WTC11 (cell line): ENCODE data around the gene ALDH8A1. TPM values are rescaled to one million over a fixed set of nuclear protein-coding genes. Genes with fewer than 3 reads are reported as not detected.

Experiments used
- ATAC-seq: fragments of 200-7000 bp; cut with Tn5 transposase; 2 replicates; pipeline ENCODE4 v1.10.0; 2021; ENCODE audit warnings: mild to moderate bottlenecking, moderate library complexity
- CTCF ChIA-PET: fragments of 300-600 bp; sonication (Branson Sonifier 250); formaldehyde crosslinking; loops from one replicate; lab custom pipeline; 2021; ENCODE audit warnings: antibody characterized with exemption; lab: Charles Lee
- POLR2A ChIA-PET: fragments of 350-600 bp; sonication (Branson Sonifier 250); formaldehyde crosslinking; loops from one replicate; lab custom pipeline; 2021; ENCODE audit warnings: antibody characterized with exemption; lab: Charles Lee
- DNase-seq: peaks from one replicate; pipeline ENCODE4 v3.0.0; 2021; ENCODE audit warnings: low spot score
- H3K27ac Mint-ChIP-seq: 2 replicates; pipeline ENCODE4 v1.8.0; 2021; ENCODE audit warnings: mixed read lengths
- H3K27me3 Mint-ChIP-seq: 2 replicates; pipeline ENCODE4 v1.8.0; 2021; ENCODE audit warnings: low read depth, mild to moderate bottlenecking, moderate library complexity, mixed read lengths
- H3K36me3 Mint-ChIP-seq: 2 replicates; pipeline ENCODE4 v1.8.0; 2021; ENCODE audit warnings: mixed read lengths
- H3K4me1 Mint-ChIP-seq: 2 replicates; pipeline ENCODE4 v1.8.0; 2022; ENCODE audit warnings: mixed read lengths
- H3K4me3 Mint-ChIP-seq: 2 replicates; pipeline ENCODE4 v1.8.0; 2021; ENCODE audit warnings: mild to moderate bottlenecking, moderate library complexity, mixed read lengths
- H3K9me3 Mint-ChIP-seq: 2 replicates; pipeline ENCODE4 v1.8.0; 2021; ENCODE audit warnings: mixed read lengths
- ETV6 ChIP-seq: sonication (generic); formaldehyde crosslinking; IDR thresholded peaks from 2 replicates; pipeline ENCODE4 v1.8.1; 2022; ENCODE audit warnings: mild to moderate bottlenecking, missing genetic modification reagents
- FOXP1 ChIP-seq: sonication (generic); formaldehyde crosslinking; IDR thresholded peaks from 2 replicates; pipeline ENCODE4 v1.8.0; 2022; ENCODE audit warnings: missing genetic modification reagents, mild to moderate bottlenecking, moderate library complexity, borderline replicate concordance
- GRHL2 ChIP-seq: fragments of 250-450 bp; sonication (Bioruptor Pico); IDR thresholded peaks from 2 replicates; pipeline ENCODE4 v1.8.0; 2022; ENCODE audit warnings: mild to moderate bottlenecking, moderate library complexity; ENCODE audit not compliant: insufficient replicate concordance, severe bottlenecking
- JUN ChIP-seq: sonication (generic); formaldehyde crosslinking; IDR thresholded peaks from 2 replicates; pipeline ENCODE4 v1.8.0; 2023; ENCODE audit warnings: mild to moderate bottlenecking, missing genetic modification reagents
- KAT7 ChIP-seq: sonication (generic); formaldehyde crosslinking; IDR thresholded peaks from 2 replicates; pipeline ENCODE4 v1.8.1; 2023; ENCODE audit warnings: missing genetic modification reagents, mild to moderate bottlenecking, borderline replicate concordance
- OVOL2 ChIP-seq: fragments of 250-450 bp; sonication (Bioruptor Pico); IDR thresholded peaks from 2 replicates; pipeline ENCODE4 v1.9.0; 2021; ENCODE audit warnings: mild to moderate bottlenecking, borderline replicate concordance
- SMAD4 ChIP-seq: sonication (generic); formaldehyde crosslinking; IDR thresholded peaks from 2 replicates; pipeline ENCODE4 v1.8.0; 2022; ENCODE audit warnings: mild to moderate bottlenecking, missing genetic modification reagents
- ZBTB21 ChIP-seq: sonication (generic); formaldehyde crosslinking; IDR thresholded peaks from 2 replicates; pipeline ENCODE4 v1.8.1; 2023; ENCODE audit warnings: mild to moderate bottlenecking, missing genetic modification reagents, borderline replicate concordance
- ZNF263 ChIP-seq: sonication (generic); formaldehyde crosslinking; IDR thresholded peaks from 2 replicates; pipeline ENCODE4 v1.8.1; 2022; ENCODE audit warnings: low read depth, mild to moderate bottlenecking, moderate library complexity, missing genetic modification reagents
- ZNF396 ChIP-seq: fragments of 250-450 bp; sonication (Bioruptor Pico); IDR thresholded peaks from 2 replicates; pipeline ENCODE4 v1.8.0; 2021; ENCODE audit warnings: mild to moderate bottlenecking, moderate library complexity, borderline replicate concordance
- ZNF671 ChIP-seq: fragments of 250-450 bp; sonication (Bioruptor Pico); IDR thresholded peaks from 2 replicates; pipeline ENCODE4 v1.8.0; 2021; ENCODE audit warnings: mild to moderate bottlenecking
- total RNA-seq: library from RNA; stranded (reverse); gene quantifications from 3 replicates; pipeline ENCODE4 v1.2.3, GENCODE V29; 2021
- TF ChIP-seq, protein P1 (sequence below): fragments of 250-450 bp; sonication (Bioruptor Pico); IDR thresholded peaks from 2 replicates; pipeline ENCODE4 v1.9.0; 2021; ENCODE audit warnings: mild to moderate bottlenecking
- TF ChIP-seq, protein P2 (sequence below): sonication (generic); formaldehyde crosslinking; IDR thresholded peaks from 2 replicates; pipeline ENCODE4 v1.8.0; 2022; ENCODE audit warnings: missing genetic modification reagents
- TF ChIP-seq, protein P3 (sequence below): sonication (generic); formaldehyde crosslinking; IDR thresholded peaks from 2 replicates; pipeline ENCODE4 v1.8.0; 2023; ENCODE audit warnings: mild to moderate bottlenecking, missing genetic modification reagents
- TF ChIP-seq, protein P4 (sequence below): sonication (generic); formaldehyde crosslinking; conservative IDR thresholded peaks from 2 replicates; pipeline ENCODE4 v1.8.1; 2022; ENCODE audit warnings: mild to moderate bottlenecking, missing genetic modification reagents
- TF ChIP-seq, protein P5 (sequence below): fragments of 250-450 bp; sonication (Bioruptor Pico); IDR thresholded peaks from 2 replicates; pipeline ENCODE4 v1.9.0; 2021; ENCODE audit warnings: moderate library complexity, mild to moderate bottlenecking, inconsistent platforms, borderline replicate concordance

ALDH8A1 gene
- total RNA-seq, 1 experiment from 2014 or later = 0.17 TPM

DNA sequence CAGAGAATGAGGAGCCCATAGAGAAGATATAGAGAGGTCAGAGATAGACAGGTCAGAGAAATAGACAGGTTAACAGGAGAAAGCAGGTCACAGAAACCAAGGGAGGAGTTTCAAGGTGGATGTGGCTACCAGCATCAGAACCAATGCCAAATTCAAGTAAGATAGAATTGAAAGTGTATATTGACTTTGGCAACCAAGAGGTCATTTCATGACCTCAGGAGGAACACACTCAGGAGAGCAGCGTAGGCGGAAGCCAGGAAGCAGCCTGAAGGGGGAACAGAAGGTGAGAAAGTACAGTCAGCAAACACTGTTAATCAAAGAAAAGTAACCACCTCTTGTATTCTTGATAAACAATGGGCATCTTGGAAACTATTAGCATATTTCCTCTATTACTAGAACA is 33.9 kb upstream of the ALDH8A1 start (continued):
- no peak for TF ChIP-seq OVOL2 (CRISPR knock-in tag)
- TF ChIP-seq, protein P1, sequence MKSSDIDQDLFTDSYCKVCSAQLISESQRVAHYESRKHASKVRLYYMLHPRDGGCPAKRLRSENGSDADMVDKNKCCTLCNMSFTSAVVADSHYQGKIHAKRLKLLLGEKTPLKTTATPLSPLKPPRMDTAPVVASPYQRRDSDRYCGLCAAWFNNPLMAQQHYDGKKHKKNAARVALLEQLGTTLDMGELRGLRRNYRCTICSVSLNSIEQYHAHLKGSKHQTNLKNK (CRISPR knock-in tag) = no peak
- no peak for TF ChIP-seq KAT7 (CRISPR knock-in tag)
- TF ChIP-seq ZNF671 (CRISPR knock-in tag) = no peak
- TF ChIP-seq ETV6 (CRISPR knock-in tag) = no peak
- TF ChIP-seq, protein P2, sequence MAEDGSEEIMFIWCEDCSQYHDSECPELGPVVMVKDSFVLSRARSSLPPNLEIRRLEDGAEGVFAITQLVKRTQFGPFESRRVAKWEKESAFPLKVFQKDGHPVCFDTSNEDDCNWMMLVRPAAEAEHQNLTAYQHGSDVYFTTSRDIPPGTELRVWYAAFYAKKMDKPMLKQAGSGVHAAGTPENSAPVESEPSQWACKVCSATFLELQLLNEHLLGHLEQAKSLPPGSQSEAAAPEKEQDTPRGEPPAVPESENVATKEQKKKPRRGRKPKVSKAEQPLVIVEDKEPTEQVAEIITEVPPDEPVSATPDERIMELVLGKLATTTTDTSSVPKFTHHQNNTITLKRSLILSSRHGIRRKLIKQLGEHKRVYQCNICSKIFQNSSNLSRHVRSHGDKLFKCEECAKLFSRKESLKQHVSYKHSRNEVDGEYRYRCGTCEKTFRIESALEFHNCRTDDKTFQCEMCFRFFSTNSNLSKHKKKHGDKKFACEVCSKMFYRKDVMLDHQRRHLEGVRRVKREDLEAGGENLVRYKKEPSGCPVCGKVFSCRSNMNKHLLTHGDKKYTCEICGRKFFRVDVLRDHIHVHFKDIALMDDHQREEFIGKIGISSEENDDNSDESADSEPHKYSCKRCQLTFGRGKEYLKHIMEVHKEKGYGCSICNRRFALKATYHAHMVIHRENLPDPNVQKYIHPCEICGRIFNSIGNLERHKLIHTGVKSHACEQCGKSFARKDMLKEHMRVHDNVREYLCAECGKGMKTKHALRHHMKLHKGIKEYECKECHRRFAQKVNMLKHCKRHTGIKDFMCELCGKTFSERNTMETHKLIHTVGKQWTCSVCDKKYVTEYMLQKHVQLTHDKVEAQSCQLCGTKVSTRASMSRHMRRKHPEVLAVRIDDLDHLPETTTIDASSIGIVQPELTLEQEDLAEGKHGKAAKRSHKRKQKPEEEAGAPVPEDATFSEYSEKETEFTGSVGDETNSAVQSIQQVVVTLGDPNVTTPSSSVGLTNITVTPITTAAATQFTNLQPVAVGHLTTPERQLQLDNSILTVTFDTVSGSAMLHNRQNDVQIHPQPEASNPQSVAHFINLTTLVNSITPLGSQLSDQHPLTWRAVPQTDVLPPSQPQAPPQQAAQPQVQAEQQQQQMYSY (CRISPR knock-in tag) = no peak
- no peak for TF ChIP-seq GRHL2 (CRISPR knock-in tag)
- TF ChIP-seq, protein P3, sequence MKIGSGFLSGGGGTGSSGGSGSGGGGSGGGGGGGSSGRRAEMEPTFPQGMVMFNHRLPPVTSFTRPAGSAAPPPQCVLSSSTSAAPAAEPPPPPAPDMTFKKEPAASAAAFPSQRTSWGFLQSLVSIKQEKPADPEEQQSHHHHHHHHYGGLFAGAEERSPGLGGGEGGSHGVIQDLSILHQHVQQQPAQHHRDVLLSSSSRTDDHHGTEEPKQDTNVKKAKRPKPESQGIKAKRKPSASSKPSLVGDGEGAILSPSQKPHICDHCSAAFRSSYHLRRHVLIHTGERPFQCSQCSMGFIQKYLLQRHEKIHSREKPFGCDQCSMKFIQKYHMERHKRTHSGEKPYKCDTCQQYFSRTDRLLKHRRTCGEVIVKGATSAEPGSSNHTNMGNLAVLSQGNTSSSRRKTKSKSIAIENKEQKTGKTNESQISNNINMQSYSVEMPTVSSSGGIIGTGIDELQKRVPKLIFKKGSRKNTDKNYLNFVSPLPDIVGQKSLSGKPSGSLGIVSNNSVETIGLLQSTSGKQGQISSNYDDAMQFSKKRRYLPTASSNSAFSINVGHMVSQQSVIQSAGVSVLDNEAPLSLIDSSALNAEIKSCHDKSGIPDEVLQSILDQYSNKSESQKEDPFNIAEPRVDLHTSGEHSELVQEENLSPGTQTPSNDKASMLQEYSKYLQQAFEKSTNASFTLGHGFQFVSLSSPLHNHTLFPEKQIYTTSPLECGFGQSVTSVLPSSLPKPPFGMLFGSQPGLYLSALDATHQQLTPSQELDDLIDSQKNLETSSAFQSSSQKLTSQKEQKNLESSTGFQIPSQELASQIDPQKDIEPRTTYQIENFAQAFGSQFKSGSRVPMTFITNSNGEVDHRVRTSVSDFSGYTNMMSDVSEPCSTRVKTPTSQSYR = no peak
- TF ChIP-seq ZNF396 (CRISPR knock-in tag) = no peak
- TF ChIP-seq FOXP1 = no peak

DNA sequence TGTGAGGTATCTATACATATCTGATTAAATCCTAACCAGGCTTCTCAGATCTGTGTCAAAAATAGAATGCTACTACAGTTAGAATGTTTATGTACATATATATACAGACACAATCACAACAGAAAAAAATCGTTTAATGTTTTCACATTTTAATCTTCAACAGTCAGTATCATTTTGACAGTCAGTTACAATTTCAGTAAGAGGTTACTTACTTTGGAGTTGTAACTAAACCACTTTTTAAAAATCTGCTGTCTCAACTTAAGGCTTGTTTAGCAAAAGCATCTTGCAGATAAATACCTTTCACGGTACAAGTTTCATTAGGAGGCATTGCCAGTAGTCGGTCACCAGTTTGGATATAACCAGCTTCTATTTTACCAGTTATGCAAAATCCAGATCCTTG is 32.3 kb upstream of the ALDH8A1 start:
- ChIA-PET CTCF (no interaction called here), POLR2A (no interaction called here)
- peaks cover 22% of the 10 kb centered on the region for H3K36me3 Mint-ChIP-seq
- no peaks in the 10 kb centered on the region for H3K27me3 Mint-ChIP-seq
- no peak overlapping the region for H3K4me3 Mint-ChIP-seq
- no peak for DNase-seq
- ATAC-seq = no peak
- TF ChIP-seq ETV6 (CRISPR knock-in tag) (no peak), JUN (no peak)
- TF ChIP-seq, protein P4, sequence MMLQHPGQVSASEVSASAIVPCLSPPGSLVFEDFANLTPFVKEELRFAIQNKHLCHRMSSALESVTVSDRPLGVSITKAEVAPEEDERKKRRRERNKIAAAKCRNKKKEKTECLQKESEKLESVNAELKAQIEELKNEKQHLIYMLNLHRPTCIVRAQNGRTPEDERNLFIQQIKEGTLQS (CRISPR knock-in tag) = no peak
- no peaks in the 10 kb centered on the region for H3K9me3 Mint-ChIP-seq
- no peaks in the 10 kb centered on the region for H3K4me1 Mint-ChIP-seq
- H3K27ac Mint-ChIP-seq = no peak overlapping the region

DNA sequence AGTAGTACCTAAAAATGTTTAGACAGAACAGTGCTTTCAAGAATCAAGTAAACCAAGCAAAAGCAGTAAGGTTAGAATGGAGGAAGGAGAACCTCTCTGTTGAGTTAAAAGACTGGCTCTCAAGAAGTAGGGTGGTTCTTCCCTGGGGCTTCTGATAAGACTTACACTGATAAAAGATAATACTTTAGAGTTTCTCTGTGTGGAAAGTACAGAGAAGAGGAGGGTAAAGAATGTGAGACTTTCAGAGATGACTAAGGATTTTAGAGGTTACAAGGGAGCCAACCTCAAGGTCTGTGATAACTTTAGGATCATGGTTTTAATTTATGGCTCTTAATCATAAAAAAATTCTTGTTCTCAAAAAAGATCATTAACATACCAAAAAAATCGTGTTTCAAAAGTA is 30.9 kb upstream of the ALDH8A1 start:
- TF ChIP-seq ZNF263 (CRISPR knock-in tag) = no peak
- TF ChIP-seq, protein P3 = no peak
- TF ChIP-seq, protein P5, sequence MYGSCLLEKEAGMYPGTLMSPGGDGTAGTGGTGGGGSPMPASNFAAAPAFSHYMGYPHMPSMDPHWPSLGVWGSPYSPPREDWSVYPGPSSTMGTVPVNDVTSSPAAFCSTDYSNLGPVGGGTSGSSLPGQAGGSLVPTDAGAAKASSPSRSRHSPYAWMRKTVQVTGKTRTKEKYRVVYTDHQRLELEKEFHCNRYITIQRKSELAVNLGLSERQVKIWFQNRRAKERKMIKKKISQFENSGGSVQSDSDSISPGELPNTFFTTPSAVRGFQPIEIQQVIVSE (CRISPR knock-in tag) = no peak
- TF ChIP-seq, protein P2 (CRISPR knock-in tag) = no peak
- TF ChIP-seq SMAD4 = no peak
- TF ChIP-seq GRHL2 (CRISPR knock-in tag) = no peak
- TF ChIP-seq ZBTB21 (CRISPR knock-in tag) = no peak
- Mint-ChIP-seq H3K27me3 (no peaks in the 10 kb centered on the region), H3K27ac (no peak overlapping the region), H3K4me3 (no peak overlapping the region), H3K36me3 (peaks cover 23% of the 10 kb centered on the region), H3K4me1 (no peaks in the 10 kb centered on the region), H3K9me3 (no peaks in the 10 kb centered on the region)
- ChIA-PET CTCF (no interaction called here), POLR2A (no interaction called here)
- no peak for DNase-seq
- no peak for ATAC-seq
